ENCODE measurements around the gene DDIT4L. TPM values are rescaled to one million over a fixed set of nuclear protein-coding genes. Genes with fewer than 3 reads are reported as not detected.

The DDIT4L gene
- total RNA-seq, 1 experiment from 2014 or later = 7.0 TPM

Other genes with a start within 250 kb of the DDIT4L start
- gene DNAJB14, start 243.8 kb downstream of the DDIT4L start, total RNA-seq (2021; ENCODE audit: unreplicated experiment) = 52.5 TPM
- 839 TPM for gene H2AZ1, start 240.2 kb downstream of the DDIT4L start, total RNA-seq (2021; ENCODE audit: unreplicated experiment)